OCI-LY7 (cell line): Measurements from ENCODE around the gene GLE1. TPM values are rescaled to one million over a fixed set of nuclear protein-coding genes. Genes with fewer than 3 reads are reported as not detected.
A peak's percentile ranks its signal among the peaks of the same experiment; 100 is the strongest.

ENCODE experiments used
- BruUV-seq: library from RNA; stranded (reverse); fragments of 400-500 nt; replicated peaks from 2 replicates; lab custom pipeline; 2021; lab: Mats Ljungman, UMichigan
- CTCF ChIA-PET: fragments of 300-600 bp; sonication (Branson Sonifier 250); formaldehyde crosslinking; loops from one replicate; lab custom pipeline; 2022; ENCODE audit warnings: antibody characterized with exemption; ENCODE audit not compliant: unreplicated experiment; lab: Charles Lee
- POLR2A ChIA-PET: fragments of 300-600 bp; sonication (Branson Sonifier 250); formaldehyde crosslinking; loops from one replicate; lab custom pipeline; 2022; ENCODE audit warnings: antibody characterized with exemption; lab: Charles Lee
- DNase-seq: peaks from one replicate; pipeline ENCODE4 v3.0.0-alpha.2; 2015; ENCODE audit warnings: low spot score
- H2AFZ ChIP-seq: fragments of 200-600 bp; sonication (generic), shearing (Covaris generic); 2 replicates; pipeline ENCODE4 v1.6.1; 2014; ENCODE audit warnings: mild to moderate bottlenecking, antibody characterized with exemption, low read length, moderate library complexity
- H3K27ac ChIP-seq: fragments of 200-600 bp; sonication (generic); 2 replicates; pipeline ENCODE4 v1.5.1; 2014; ENCODE audit warnings: mixed run types, low read depth, mild to moderate bottlenecking, moderate library complexity, low read length, inconsistent platforms; ENCODE audit not compliant: poor library complexity, severe bottlenecking
- H3K36me3 ChIP-seq: fragments of 200-600 bp; sonication (generic); 2 replicates; pipeline ENCODE4 v1.6.1; 2014; ENCODE audit warnings: mild to moderate bottlenecking, antibody characterized with exemption, low read length, moderate library complexity, mixed read lengths; ENCODE audit not compliant: insufficient read depth
- H3K4me1 ChIP-seq: fragments of 200-600 bp; sonication (generic); 2 replicates; pipeline ENCODE4 v1.5.1; 2014; ENCODE audit warnings: mild to moderate bottlenecking, low read length; ENCODE audit not compliant: insufficient read depth, poor library complexity, severe bottlenecking
- H3K4me2 ChIP-seq: fragments of 200-600 bp; sonication (generic); 2 replicates; pipeline ENCODE4 v1.6.1; 2014; ENCODE audit warnings: mild to moderate bottlenecking, low read length
- H3K4me3 ChIP-seq: fragments of 200-600 bp; sonication (generic); 2 replicates; pipeline ENCODE4 v1.5.1; 2014; ENCODE audit warnings: mild to moderate bottlenecking, low read depth, low read length; ENCODE audit not compliant: poor library complexity, severe bottlenecking
- H3K79me2 ChIP-seq: fragments of 200-600 bp; sonication (generic); 2 replicates; pipeline ENCODE4 v1.6.1; 2016; ENCODE audit warnings: low read depth, mild to moderate bottlenecking, low read length, moderate library complexity, mixed read lengths; ENCODE audit not compliant: insufficient read depth
- H3K9me2 ChIP-seq: fragments of 200-600 bp; sonication (generic); 2 replicates; pipeline ENCODE4 v1.6.1; 2016; ENCODE audit warnings: mild to moderate bottlenecking, low read length, mixed read lengths; ENCODE audit not compliant: insufficient read depth
- H3K9me3 ChIP-seq: fragments of 200-600 bp; sonication (generic); 2 replicates; pipeline ENCODE4 v1.6.1; 2014; ENCODE audit warnings: mild to moderate bottlenecking, mixed run types, low read length, mixed read lengths
- H4K20me1 ChIP-seq: fragments of 200-600 bp; sonication (generic); 2 replicates; pipeline ENCODE4 v1.6.1; 2014; ENCODE audit warnings: mild to moderate bottlenecking, antibody characterized with exemption, low read length, moderate library complexity, mixed read lengths; ENCODE audit not compliant: insufficient read depth
- CTCF ChIP-seq: fragments of 200-600 bp; sonication (generic); conservative IDR thresholded peaks from 2 replicates; pipeline ENCODE4 v1.5.1; 2014; ENCODE audit warnings: mild to moderate bottlenecking, antibody characterized with exemption, low read length, moderate library complexity, mixed read lengths
- EZH2phosphoT487 ChIP-seq: fragments of 200-600 bp; sonication (generic); IDR thresholded peaks from 2 replicates; pipeline ENCODE4 v1.6.1; 2018; ENCODE audit warnings: low read depth, borderline replicate concordance, mild to moderate bottlenecking, mixed run types, antibody characterized with exemption, low read length, moderate library complexity, mixed read lengths
- intact Hi-C: fragments of 100-400 bp; cut with micrococcal nuclease; formaldehyde crosslinking; loops from one replicate; pipeline ENCODE4 v1.10.0; 2022; ENCODE audit not compliant: unreplicated experiment
- total RNA-seq, 2 experiments: library from RNA; depleted of rRNA in 1 of 2; stranded (reverse); fragments of >200 nt in 1 of 2; shearing (Covaris generic) in 1 of 2; gene quantifications; 2 replicates each; pipeline ENCODE4 v1.2.3, GENCODE V29; 2014 to 2022

GLE1 gene
- total RNA-seq, 2 experiments from 2014 or later, result 30.8 to 45.2 TPM

- H3K27ac ChIP-seq, result peak within 1 kb of the TSS; percentile 75
- peaks cover 10% of the 10 kb centered on the region for H3K4me1 ChIP-seq
- H4K20me1 ChIP-seq, result 0 out of 2 replicates have a peak, but pooled peaks cover 4% of the 10 kb centered on the region
- ChIA-PET POLR2A (interaction anchor here (0.6 kb wide), 1 partner anchor 221 kb away, joined by 3 read pairs; no protein-coding TSS in a partner anchor), CTCF (interaction anchor here (0.6 kb wide), 1 partner anchor 61 kb away, joined by 3 read pairs; no protein-coding TSS in a partner anchor)
- H3K4me2 ChIP-seq, result peak within 1 kb of the TSS; percentile 90
- peak; percentile 98 for DNase-seq
- no peak for TF ChIP-seq EZH2phosphoT487
- TF ChIP-seq CTCF, result no peak
- BruUV-seq, result TSS peak; percentile 21
- H3K79me2 ChIP-seq, result peaks cover 12% of the 10 kb centered on the region
- H3K36me3 ChIP-seq, result peaks cover 20% of the 10 kb centered on the region
- peak within 1 kb of the TSS; percentile 76 for H3K4me3 ChIP-seq
- intact Hi-C loops, result loop anchor here (2.0 to 5.0 kb wide), 5 partner anchors 49 to 427 kb away; partner anchors contain the start of genes GLE1, LRRC8A, URM1 and ZDHHC12
- H3K9me3 ChIP-seq, result no peaks in the 10 kb centered on the region
- peak within 1 kb of the TSS; percentile 48 for H2AFZ ChIP-seq
- H3K9me2 ChIP-seq, result no peaks in the 10 kb centered on the region
Measured at GRCh38 chr9:128455849-128456612, 48.5 kb upstream of the GLE1 start, which contains the start of gene ODF2. TSS of gene ODF2 (plus strand) at chr9:128456006. CDS start at chr9:128456092, 86 bp downstream.

- no peaks in the 10 kb centered on the region for H3K9me2 ChIP-seq
- peak; percentile 77 for DNase-seq
- POLR2A ChIA-PET, result interaction anchor here (1.2 kb wide), 1 partner anchor 32 kb away, joined by 4 read pairs; no protein-coding TSS in a partner anchor
- H2AFZ ChIP-seq, result peak overlapping the region; percentile 28; the same call in 1 of the 2 replicates
- H3K4me3 ChIP-seq, result peak overlapping the region; percentile 76
- TF ChIP-seq EZH2phosphoT487 (no peak), CTCF (0 out of 2 replicates have a peak, but pooled peaks have one; percentile 16)
- peaks cover 12% of the 10 kb centered on the region for H3K79me2 ChIP-seq
- H3K36me3 ChIP-seq, result peaks cover 26% of the 10 kb centered on the region
- BruUV-seq, result no TSS peak
- H3K4me1 ChIP-seq, result peaks cover 10% of the 10 kb centered on the region
- peak overlapping the region; percentile 86 for H3K4me2 ChIP-seq
- CTCF ChIA-PET, result no interaction called here
- no peaks in the 10 kb centered on the region for H3K9me3 ChIP-seq
- H4K20me1 ChIP-seq, result 0 out of 2 replicates have a peak, but pooled peaks cover 4% of the 10 kb centered on the region
- intact Hi-C loops, result loop anchor here (2.0 to 5.0 kb wide), 5 partner anchors 48 to 426 kb away; partner anchors contain the start of genes GLE1, LRRC8A, URM1 and ZDHHC12
- peak overlapping the region; percentile 75 for H3K27ac ChIP-seq
Measured at GRCh38 chr9:128456613-128457061, 47.9 kb upstream of the GLE1 start.
